Mesothelial cell of epicardium (in vitro differentiated cells): ENCODE results near the gene PRKN. TPM values are rescaled to one million over a fixed set of nuclear protein-coding genes. Genes with fewer than 3 reads are reported as not detected.

Experiments used
- DNase-seq, 2 experiments: peaks; one replicate each; pipeline ENCODE4 v3.0.0; 2021; ENCODE audit warnings: low spot score in 2 of 2; ENCODE audit not compliant: unreplicated experiment in 2 of 2
- H3K27ac Mint-ChIP-seq: 2 replicates; pipeline ENCODE4 v1.8.0; 2021; ENCODE audit warnings: mixed read lengths
- H3K27me3 Mint-ChIP-seq: 2 replicates; pipeline ENCODE4 v1.8.0; 2021; ENCODE audit warnings: low read depth, mixed read lengths
- H3K36me3 Mint-ChIP-seq: 2 replicates; pipeline ENCODE4 v1.8.0; 2021; ENCODE audit warnings: mixed read lengths
- H3K4me1 Mint-ChIP-seq: 2 replicates; pipeline ENCODE4 v1.8.0; 2021; ENCODE audit warnings: mixed read lengths
- H3K4me3 Mint-ChIP-seq: 2 replicates; pipeline ENCODE4 v1.8.0; 2021; ENCODE audit warnings: mild to moderate bottlenecking, moderate library complexity, mixed read lengths
- H3K9me3 Mint-ChIP-seq: 2 replicates; pipeline ENCODE4 v1.8.0; 2021; ENCODE audit warnings: mixed read lengths
- total RNA-seq: library from RNA; stranded (reverse); gene quantifications from 3 replicates; pipeline ENCODE4 v1.2.1, GENCODE V29; 2021
- TF ChIP-seq, protein P1 (sequence below): fragments of 200-600 bp; sonication (generic); IDR thresholded peaks from one replicate; pipeline ENCODE4 v1.5.0; 2021; ENCODE audit warnings: antibody characterized with exemption; ENCODE audit not compliant: unreplicated experiment

The PRKN gene
- total RNA-seq, 1 donor from 2014 or later, result 7.6 TPM

- Mint-ChIP-seq H3K9me3 (no peaks in the 10 kb centered on the region), H3K36me3 (no peaks in the 10 kb centered on the region), H3K27me3 (no peaks in the 10 kb centered on the region), H3K4me3 (no peak overlapping the region), H3K4me1 (no peaks in the 10 kb centered on the region), H3K27ac (no peak overlapping the region)
- TF ChIP-seq, protein P1, sequence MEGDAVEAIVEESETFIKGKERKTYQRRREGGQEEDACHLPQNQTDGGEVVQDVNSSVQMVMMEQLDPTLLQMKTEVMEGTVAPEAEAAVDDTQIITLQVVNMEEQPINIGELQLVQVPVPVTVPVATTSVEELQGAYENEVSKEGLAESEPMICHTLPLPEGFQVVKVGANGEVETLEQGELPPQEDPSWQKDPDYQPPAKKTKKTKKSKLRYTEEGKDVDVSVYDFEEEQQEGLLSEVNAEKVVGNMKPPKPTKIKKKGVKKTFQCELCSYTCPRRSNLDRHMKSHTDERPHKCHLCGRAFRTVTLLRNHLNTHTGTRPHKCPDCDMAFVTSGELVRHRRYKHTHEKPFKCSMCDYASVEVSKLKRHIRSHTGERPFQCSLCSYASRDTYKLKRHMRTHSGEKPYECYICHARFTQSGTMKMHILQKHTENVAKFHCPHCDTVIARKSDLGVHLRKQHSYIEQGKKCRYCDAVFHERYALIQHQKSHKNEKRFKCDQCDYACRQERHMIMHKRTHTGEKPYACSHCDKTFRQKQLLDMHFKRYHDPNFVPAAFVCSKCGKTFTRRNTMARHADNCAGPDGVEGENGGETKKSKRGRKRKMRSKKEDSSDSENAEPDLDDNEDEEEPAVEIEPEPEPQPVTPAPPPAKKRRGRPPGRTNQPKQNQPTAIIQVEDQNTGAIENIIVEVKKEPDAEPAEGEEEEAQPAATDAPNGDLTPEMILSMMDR, result no peak
- no peak for DNase-seq
Observed at GRCh38 chr6:162315291-162315690, 412.3 kb downstream of the PRKN start.

DNA sequence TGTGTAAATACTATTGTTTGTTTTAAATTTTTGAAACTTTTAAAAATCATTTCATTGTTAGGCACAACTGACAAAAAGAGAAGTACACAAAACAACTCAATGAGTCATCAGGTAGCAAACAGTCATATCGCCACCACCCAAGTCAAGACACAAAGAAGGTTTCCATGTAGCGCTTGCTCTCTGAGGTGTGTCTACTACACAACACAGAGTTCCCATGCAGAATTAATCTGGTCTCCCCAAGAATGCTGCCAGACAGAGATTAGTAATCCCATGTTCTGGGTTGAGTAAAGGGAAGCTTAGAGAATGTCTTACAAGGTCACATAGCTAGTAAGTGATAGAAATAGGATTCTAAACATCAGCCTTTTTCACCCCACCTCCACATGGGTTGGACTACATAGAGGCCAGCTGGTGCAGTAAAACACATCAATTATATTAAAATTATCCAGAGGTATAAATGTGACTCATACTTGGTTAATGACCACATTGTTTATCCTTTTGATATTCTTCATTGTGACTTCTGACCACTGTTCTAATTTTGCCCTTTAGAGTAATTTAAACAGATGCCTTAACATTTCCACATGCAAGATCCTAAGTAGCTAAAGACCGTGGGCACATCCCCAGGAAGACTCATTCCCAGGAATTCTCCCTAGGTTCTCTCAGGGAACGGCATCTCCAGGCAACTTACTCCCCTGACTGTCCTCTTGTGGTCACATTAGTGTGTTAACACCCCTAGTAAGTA lies 413.5 kb downstream of the PRKN start:
- no peaks in the 10 kb centered on the region for H3K4me1 Mint-ChIP-seq
- H3K9me3 Mint-ChIP-seq, result no peaks in the 10 kb centered on the region
- H3K36me3 Mint-ChIP-seq, result no peaks in the 10 kb centered on the region
- H3K27me3 Mint-ChIP-seq, result no peaks in the 10 kb centered on the region
- H3K4me3 Mint-ChIP-seq, result no peak overlapping the region
- TF ChIP-seq, protein P1, result no peak
- H3K27ac Mint-ChIP-seq, result no peak overlapping the region
- DNase-seq, result no peak

DNA sequence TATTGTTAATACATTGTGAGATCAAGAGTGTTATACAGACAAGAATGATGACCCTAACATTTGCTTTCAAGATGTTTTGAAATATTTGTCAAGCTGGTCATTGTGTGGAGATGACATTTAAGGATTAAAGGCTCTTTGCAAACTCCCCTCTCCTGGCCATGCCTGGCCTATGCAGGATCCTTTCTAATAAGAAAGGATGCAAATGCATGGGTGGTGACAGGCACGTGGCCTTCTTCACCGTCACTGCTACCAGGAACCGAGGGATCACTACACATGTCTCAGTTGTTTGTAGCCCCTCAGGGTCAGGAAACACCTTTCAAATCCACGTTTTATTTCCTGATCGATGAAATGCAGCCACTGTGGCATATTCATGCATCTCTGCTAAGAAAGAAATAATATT lies 419.7 kb downstream of the PRKN start:
- TF ChIP-seq, protein P1, result no peak
- no peak for DNase-seq
- no peaks in the 10 kb centered on the region for H3K27me3 Mint-ChIP-seq
- no peak overlapping the region for H3K27ac Mint-ChIP-seq
- no peak overlapping the region for H3K4me3 Mint-ChIP-seq
- H3K9me3 Mint-ChIP-seq, result no peaks in the 10 kb centered on the region
- H3K36me3 Mint-ChIP-seq, result no peaks in the 10 kb centered on the region
- peaks cover 5% of the 10 kb centered on the region for H3K4me1 Mint-ChIP-seq

- no peaks in the 10 kb centered on the region for H3K27me3 Mint-ChIP-seq
- TF ChIP-seq, protein P1, result no peak
Observed at GRCh38 chr6:162306616-162307015, 420.9 kb downstream of the PRKN start.

DNA sequence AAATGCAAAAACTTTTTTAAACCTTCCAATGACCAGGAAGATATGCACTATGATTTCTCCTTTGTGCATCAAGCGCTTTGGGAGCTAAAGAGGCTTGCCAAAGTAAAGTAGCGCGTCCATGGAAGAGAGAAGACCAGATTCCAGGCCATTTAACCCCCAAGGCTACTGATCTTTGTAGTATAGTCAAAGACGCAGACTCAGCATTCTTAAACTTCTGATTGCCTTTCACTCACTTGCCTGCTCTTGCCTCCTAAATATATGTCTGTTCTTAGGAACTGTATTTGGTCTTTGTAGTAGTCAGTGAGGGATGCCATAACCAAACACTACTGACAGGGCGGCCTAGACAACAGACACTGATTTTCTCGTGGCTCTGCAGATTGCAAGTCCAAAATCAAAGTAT lies 426.4 kb downstream of the PRKN start:
- Mint-ChIP-seq H3K4me1 (no peaks in the 10 kb centered on the region), H3K9me3 (no peaks in the 10 kb centered on the region), H3K27me3 (no peaks in the 10 kb centered on the region), H3K27ac (no peak overlapping the region), H3K4me3 (no peak overlapping the region), H3K36me3 (no peaks in the 10 kb centered on the region)
- TF ChIP-seq, protein P1, result no peak
- no peak for DNase-seq

More at GRCh38 chr6:162306616-162307015, 420.9 kb downstream of the PRKN start:
- no peaks in the 10 kb centered on the region for H3K36me3 Mint-ChIP-seq
- no peak overlapping the region for H3K27ac Mint-ChIP-seq
- H3K4me1 Mint-ChIP-seq, result peaks cover 5% of the 10 kb centered on the region
- DNase-seq, result no peak
- no peak overlapping the region for H3K4me3 Mint-ChIP-seq
- H3K9me3 Mint-ChIP-seq, result no peaks in the 10 kb centered on the region
